Measurements from ENCODE around the gene CDC42.
"Not testable (repeated sequence)": the region's sequence is repeated elsewhere in the genome, so short reads cannot be mapped to it uniquely, and the experiment has no call there.

The CDC42 gene

GRCh38 chr1:22052115-22053016 lies at the start of gene CDC42:
Gene CDC42, plus strand, starts transcription at chr1:22052709. Its CDS starts 25,770 bp downstream, at chr1:22078479.
- peak within 1 kb of the TSS; percentile 99 for H3K4me3 Mint-ChIP-seq
- peak; percentile 95 for DNase-seq (ENCODE audit: low spot score)
- H3K4me1 Mint-ChIP-seq (ENCODE audit: low read depth) = peaks cover 51% of the 10 kb centered on the region
- peak within 1 kb of the TSS; percentile 99 for H3K27ac Mint-ChIP-seq
- H3K9me3 Mint-ChIP-seq = peaks cover 6% of the 10 kb centered on the region
- H3K36me3 Mint-ChIP-seq (ENCODE audit: low read depth) = peaks cover 38% of the 10 kb centered on the region
- H3K27me3 Mint-ChIP-seq (ENCODE audit: low read depth) = no peaks in the 10 kb centered on the region

- H3K4me1 Mint-ChIP-seq (ENCODE audit: low read depth); DNase-seq (ENCODE audit: low spot score); H3K27ac Mint-ChIP-seq; H3K4me3 Mint-ChIP-seq; H3K27me3 Mint-ChIP-seq (ENCODE audit: low read depth); H3K9me3 Mint-ChIP-seq; H3K36me3 Mint-ChIP-seq (ENCODE audit: low read depth): not testable (repeated sequence)
Observed at GRCh38 chr1:22002875-22003274, 49.6 kb upstream of the CDC42 start.

DNA sequence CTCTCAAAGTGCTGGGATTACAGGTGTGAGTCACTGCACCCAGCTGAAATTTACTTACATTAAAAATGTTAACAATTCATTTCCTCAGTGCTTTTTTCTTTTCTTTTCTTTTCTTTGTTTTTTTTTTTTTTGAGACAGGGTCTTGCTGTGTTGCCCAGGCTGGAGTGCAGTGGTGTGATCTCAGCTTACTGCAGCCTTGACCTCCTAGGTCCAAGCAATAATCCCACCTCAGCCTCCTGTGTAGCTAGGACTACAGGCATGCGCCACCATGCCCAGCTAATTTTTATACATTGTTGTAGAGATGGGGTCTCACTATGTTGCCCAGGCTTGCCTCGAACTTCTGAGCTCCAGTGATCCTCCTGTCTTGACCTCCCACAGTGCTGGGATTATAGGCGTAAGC lies 48.5 kb upstream of the CDC42 start:
- not testable (repeated sequence) for DNase-seq (ENCODE audit: low spot score); H3K27me3 Mint-ChIP-seq (ENCODE audit: low read depth); H3K9me3 Mint-ChIP-seq; H3K4me1 Mint-ChIP-seq (ENCODE audit: low read depth); H3K27ac Mint-ChIP-seq; H3K36me3 Mint-ChIP-seq (ENCODE audit: low read depth); H3K4me3 Mint-ChIP-seq

- not testable (repeated sequence) for H3K27me3 Mint-ChIP-seq (ENCODE audit: low read depth); H3K4me3 Mint-ChIP-seq; H3K4me1 Mint-ChIP-seq (ENCODE audit: low read depth); H3K9me3 Mint-ChIP-seq; H3K36me3 Mint-ChIP-seq (ENCODE audit: low read depth); H3K27ac Mint-ChIP-seq
- DNase-seq (ENCODE audit: low spot score) = peak; percentile 28
Observed at GRCh38 chr1:22005261-22006149, 47.0 kb upstream of the CDC42 start.

- not testable (repeated sequence) for DNase-seq (ENCODE audit: low spot score); H3K4me3 Mint-ChIP-seq; H3K27me3 Mint-ChIP-seq (ENCODE audit: low read depth); H3K36me3 Mint-ChIP-seq (ENCODE audit: low read depth); H3K4me1 Mint-ChIP-seq (ENCODE audit: low read depth); H3K9me3 Mint-ChIP-seq; H3K27ac Mint-ChIP-seq
Observed at GRCh38 chr1:22006736-22007135, 45.8 kb upstream of the CDC42 start.

GRCh38 chr1:22007262-22007661 lies 45.2 kb upstream of the CDC42 start:
- H3K4me1 Mint-ChIP-seq (ENCODE audit: low read depth); H3K4me3 Mint-ChIP-seq; DNase-seq (ENCODE audit: low spot score); H3K9me3 Mint-ChIP-seq; H3K27ac Mint-ChIP-seq; H3K27me3 Mint-ChIP-seq (ENCODE audit: low read depth); H3K36me3 Mint-ChIP-seq (ENCODE audit: low read depth): not testable (repeated sequence)

DNA sequence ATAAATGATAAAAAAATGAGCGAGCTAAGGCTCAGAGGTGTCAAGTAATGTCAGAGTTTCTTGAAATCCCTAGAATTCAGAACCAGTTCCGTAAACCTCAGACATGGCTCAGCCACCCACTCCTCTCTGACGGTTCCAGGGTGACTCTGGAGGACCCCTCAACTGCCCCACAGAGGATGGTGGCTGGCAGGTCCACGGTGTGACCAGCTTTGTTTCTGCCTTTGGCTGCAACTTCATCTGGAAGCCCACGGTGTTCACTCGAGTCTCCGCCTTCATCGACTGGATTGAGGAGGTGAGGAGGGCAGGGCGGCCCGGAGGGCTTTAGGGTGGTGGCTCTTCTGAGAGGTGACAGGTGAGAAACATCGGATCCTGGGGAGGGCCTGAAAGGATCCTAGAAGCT lies 42.9 kb upstream of the CDC42 start:
- H3K4me3 Mint-ChIP-seq; H3K9me3 Mint-ChIP-seq; H3K4me1 Mint-ChIP-seq (ENCODE audit: low read depth); H3K36me3 Mint-ChIP-seq (ENCODE audit: low read depth); DNase-seq (ENCODE audit: low spot score); H3K27ac Mint-ChIP-seq; H3K27me3 Mint-ChIP-seq (ENCODE audit: low read depth): not testable (repeated sequence)

- not testable (repeated sequence) for H3K36me3 Mint-ChIP-seq (ENCODE audit: low read depth); H3K9me3 Mint-ChIP-seq; H3K27me3 Mint-ChIP-seq (ENCODE audit: low read depth); DNase-seq (ENCODE audit: low spot score); H3K27ac Mint-ChIP-seq; H3K4me3 Mint-ChIP-seq; H3K4me1 Mint-ChIP-seq (ENCODE audit: low read depth)
Observed at GRCh38 chr1:22012752-22013151, 39.8 kb upstream of the CDC42 start.

- DNase-seq (ENCODE audit: low spot score); H3K36me3 Mint-ChIP-seq (ENCODE audit: low read depth); H3K4me3 Mint-ChIP-seq; H3K27ac Mint-ChIP-seq; H3K9me3 Mint-ChIP-seq; H3K27me3 Mint-ChIP-seq (ENCODE audit: low read depth): not testable (repeated sequence)
- H3K4me1 Mint-ChIP-seq (ENCODE audit: low read depth) = peaks cover 14% of the 10 kb centered on the region
Observed at GRCh38 chr1:22014575-22015206, 37.8 kb upstream of the CDC42 start.

DNA sequence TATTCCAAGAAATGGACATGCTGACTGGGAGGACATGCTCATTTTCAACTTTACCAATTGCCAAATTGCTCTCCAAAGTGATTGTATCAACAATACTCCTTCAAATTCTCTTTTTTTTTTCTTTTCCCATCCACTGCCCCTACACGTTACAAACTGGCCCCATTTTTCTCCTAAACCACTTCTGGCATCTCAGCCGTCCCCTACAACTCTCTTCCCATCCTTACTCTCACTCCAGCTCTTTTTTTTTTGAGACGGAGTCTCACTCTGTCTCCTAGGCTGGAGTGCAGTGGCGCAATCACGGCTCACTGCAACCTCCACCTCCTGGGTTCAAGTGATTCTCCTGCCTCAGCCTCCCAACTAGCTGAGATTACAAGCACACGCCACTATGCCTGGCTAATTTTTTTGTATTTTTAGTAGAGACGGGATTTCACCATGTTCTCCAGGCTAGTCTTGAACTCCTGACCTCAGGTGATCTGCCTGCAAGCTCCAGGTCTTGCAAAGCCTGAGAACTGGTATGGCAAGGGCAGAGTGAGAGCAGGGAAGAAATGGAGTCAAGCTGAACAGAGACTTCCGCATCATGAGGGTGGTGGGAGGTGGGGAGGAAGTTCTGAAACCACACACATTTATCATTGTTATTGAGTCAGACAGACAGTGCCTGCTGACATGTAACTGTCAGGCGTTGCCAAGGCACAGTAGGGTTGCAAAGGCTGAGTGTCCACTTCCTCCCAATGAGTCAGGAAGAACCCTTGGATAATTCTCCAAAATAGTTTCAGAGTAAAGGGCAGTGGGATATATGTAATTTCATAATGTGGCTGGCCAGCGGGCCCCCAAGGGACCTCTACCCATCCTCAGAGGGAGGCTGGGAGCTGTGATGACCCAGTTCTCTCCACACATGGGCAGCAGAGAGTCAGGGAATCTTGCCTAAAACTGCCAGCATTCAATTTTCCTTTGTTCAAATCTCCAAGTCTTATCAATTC lies 33.6 kb upstream of the CDC42 start:
- DNase-seq (ENCODE audit: low spot score) = peak; percentile 78
- H3K36me3 Mint-ChIP-seq (ENCODE audit: low read depth) = no peaks in the 10 kb centered on the region
- H3K27ac Mint-ChIP-seq = peak overlapping the region; percentile 99
- H3K9me3 Mint-ChIP-seq = no peaks in the 10 kb centered on the region
- peaks cover 3% of the 10 kb centered on the region for H3K27me3 Mint-ChIP-seq (ENCODE audit: low read depth)
- H3K4me1 Mint-ChIP-seq (ENCODE audit: low read depth) = peaks cover 21% of the 10 kb centered on the region
- H3K4me3 Mint-ChIP-seq = peak overlapping the region; percentile 75

- no peak overlapping the region for H3K27ac Mint-ChIP-seq
- H3K36me3 Mint-ChIP-seq (ENCODE audit: low read depth) = peaks cover 3% of the 10 kb centered on the region
- no peaks in the 10 kb centered on the region for H3K9me3 Mint-ChIP-seq
Observed at GRCh38 chr1:22021061-22021460, 31.4 kb upstream of the CDC42 start.

GRCh38 chr1:22024485-22025367 lies 27.8 kb upstream of the CDC42 start:
- Mint-ChIP-seq H3K27me3 (ENCODE audit: low read depth) (no peaks in the 10 kb centered on the region), H3K4me3 (peak overlapping the region; percentile 91), H3K27ac (peak overlapping the region; percentile 99), H3K9me3 (no peaks in the 10 kb centered on the region), H3K36me3 (ENCODE audit: low read depth) (peaks cover 8% of the 10 kb centered on the region), H3K4me1 (ENCODE audit: low read depth) (peaks cover 37% of the 10 kb centered on the region)
- DNase-seq (ENCODE audit: low spot score) = peak; percentile 72

More at GRCh38 chr1:22021061-22021460, 31.4 kb upstream of the CDC42 start:
- Mint-ChIP-seq H3K4me3 (no peak overlapping the region), H3K4me1 (ENCODE audit: low read depth) (peaks cover 33% of the 10 kb centered on the region), H3K27me3 (ENCODE audit: low read depth) (no peaks in the 10 kb centered on the region)
- no peak for DNase-seq (ENCODE audit: low spot score)
